Panc1 (cell line): ENCODE measurements around the gene SYNGR4. TPM values are rescaled to one million over a fixed set of nuclear protein-coding genes. Genes with fewer than 3 reads are reported as not detected.

Experiments
- ATAC-seq: fragments of 200-7000 bp; cut with Tn5 transposase; 2 replicates; pipeline ENCODE4 v1.9.1; 2020; ENCODE audit warnings: mild to moderate bottlenecking, moderate library complexity
- BruUV-seq: library from RNA; stranded (reverse); fragments of 400-500 nt; replicated peaks from 2 replicates; lab custom pipeline; 2021; lab: Mats Ljungman, UMichigan
- CTCF ChIA-PET: fragments of 300-600 bp; sonication (Branson Sonifier 250); formaldehyde crosslinking; loops from one replicate; lab custom pipeline; 2022; ENCODE audit warnings: antibody characterized with exemption; lab: Charles Lee
- POLR2A ChIA-PET: fragments of 300-600 bp; sonication (Branson Sonifier 250); formaldehyde crosslinking; loops from one replicate; lab custom pipeline; 2022; ENCODE audit warnings: antibody characterized with exemption; lab: Charles Lee
- DNase-seq: peaks from one replicate; pipeline ENCODE4 v3.0.0-alpha.2; 2010; ENCODE audit warnings: low read depth, low spot score
- H3K27ac ChIP-seq: 2 replicates; pipeline ENCODE4 v1.5.1; 2011; ENCODE audit warnings: mild to moderate bottlenecking, low read length, inconsistent platforms
- H3K27me3 ChIP-seq: fragments of 200-500 bp; sonication (Bioruptor generic); 2 replicates; pipeline ENCODE4 v1.6.0; 2014; ENCODE audit warnings: low read length, inconsistent platforms; ENCODE audit not compliant: control insufficient read depth, insufficient read depth
- H3K36me3 ChIP-seq: fragments of 200-500 bp; sonication (Bioruptor generic); 2 replicates; pipeline ENCODE4 v1.5.1; 2014; ENCODE audit warnings: inconsistent platforms, mild to moderate bottlenecking, low read length, moderate library complexity; ENCODE audit not compliant: control insufficient read depth, insufficient read depth
- H3K4me1 ChIP-seq: 2 replicates; pipeline ENCODE4 v1.5.1; 2011; ENCODE audit warnings: inconsistent platforms, mild to moderate bottlenecking, low read length, moderate library complexity; ENCODE audit not compliant: control insufficient read depth, insufficient read depth
- H3K4me3 ChIP-seq, 2 experiments: 2 replicates each; pipeline ENCODE4 v1.5.1; 2011 to 2012; ENCODE audit warnings: low read depth in 2 of 2, low read length in 2 of 2, mild to moderate bottlenecking in 2 of 2, inconsistent platforms in 1 of 2, moderate library complexity in 1 of 2
- H3K9me3 ChIP-seq: fragments of 200-500 bp; sonication (Bioruptor generic); 2 replicates; pipeline ENCODE4 v1.5.1; 2014; ENCODE audit warnings: low read depth, mild to moderate bottlenecking, inconsistent platforms, low read length, moderate library complexity; ENCODE audit not compliant: control insufficient read depth, insufficient read depth
- POLR2AphosphoS5 ChIP-seq: IDR thresholded peaks from 2 replicates; pipeline ENCODE4 v1.6.1; 2012; ENCODE audit warnings: mild to moderate bottlenecking, low read depth, low read length, moderate library complexity
- SIN3A ChIP-seq: IDR thresholded peaks from 2 replicates; pipeline ENCODE4 v1.6.1; 2012; ENCODE audit warnings: low read depth, mild to moderate bottlenecking, low read length, moderate library complexity, borderline replicate concordance; ENCODE audit not compliant: insufficient read depth
- TCF7L2 ChIP-seq: IDR thresholded peaks from 2 replicates; pipeline ENCODE4 v1.6.1; 2011; ENCODE audit warnings: mild to moderate bottlenecking, low read depth, low read length, inconsistent platforms
- in situ Hi-C: cut with HindIII; loops from 2 replicates; pipeline ENCODE4 v1.10.0; 2016; ENCODE audit warnings: low sequenced_read_pairs, low pct_unique_long_range_greater_than_20kb
- intact Hi-C: fragments of 100-400 bp; cut with micrococcal nuclease; formaldehyde crosslinking; loops from one replicate; pipeline ENCODE4 v1.10.0; 2022; ENCODE audit not compliant: unreplicated experiment
- total RNA-seq: library from RNA; stranded (reverse); gene quantifications from one replicate; pipeline ENCODE4 v1.2.1, GENCODE V29; 2021; ENCODE audit not compliant: unreplicated experiment
- TF ChIP-seq, protein P1 (sequence below), 2 experiments: IDR thresholded peaks; 2 replicates each; pipeline ENCODE4 v1.6.1; 2011 to 2012; ENCODE audit warnings: low read depth in 2 of 2, control low read depth in 1 of 2, low read length in 1 of 2, mild to moderate bottlenecking in 1 of 2, moderate library complexity in 1 of 2; ENCODE audit not compliant: insufficient read depth in 1 of 2
- TF ChIP-seq, protein P2 (sequence below): fragments of 450-650 bp; IDR thresholded peaks from 2 replicates; pipeline ENCODE4 v1.5.1; 2017; ENCODE audit warnings: mild to moderate bottlenecking

The SYNGR4 gene
- total RNA-seq, 1 experiment from 2014 or later, result 0.39 TPM

DNA sequence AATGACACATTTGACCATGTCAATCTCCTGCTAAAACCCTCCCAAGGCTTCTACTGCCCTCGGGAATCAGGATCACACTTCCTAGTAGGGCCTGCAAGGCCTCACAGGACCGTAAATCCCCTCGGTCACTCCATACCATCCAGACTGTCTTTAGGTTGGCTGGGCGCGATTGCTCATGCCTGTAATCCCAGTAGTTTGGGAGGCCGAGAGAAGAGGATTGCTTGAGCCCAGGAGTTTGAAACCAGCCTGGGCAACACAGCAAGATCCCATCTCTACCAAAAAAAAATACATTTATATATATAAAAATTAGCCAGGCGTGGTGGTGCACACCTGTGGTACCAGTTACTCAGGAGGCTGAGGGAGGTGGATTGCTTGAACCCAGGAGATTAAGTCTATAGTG lies 15.4 kb upstream of the SYNGR4 start:
- intact Hi-C loops, result no loop called here
- CTCF ChIA-PET, result no interaction called here
- in situ Hi-C loops, result no loop called here

DNA sequence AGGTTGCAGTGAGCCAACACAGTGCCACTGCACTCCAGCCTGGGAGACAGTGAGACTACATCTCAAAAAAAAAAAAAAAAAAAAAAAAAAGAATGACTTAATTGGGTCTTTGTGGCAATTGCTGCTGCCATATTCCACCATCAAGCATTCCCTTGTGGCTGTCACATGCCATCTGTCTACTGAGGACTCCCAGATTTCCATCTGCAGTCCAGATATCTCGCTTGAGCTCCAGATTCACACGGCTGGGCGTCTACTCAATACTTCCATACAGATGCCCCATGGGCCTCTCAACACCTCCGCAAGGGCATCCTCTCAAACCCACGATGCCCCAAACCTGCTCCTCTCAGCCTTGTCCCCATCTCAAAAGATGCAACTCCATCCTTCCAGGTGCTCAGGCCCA lies 13.3 kb upstream of the SYNGR4 start:
- ChIA-PET POLR2A (no interaction called here), CTCF (no interaction called here)
- no peak overlapping the region for H3K27ac ChIP-seq
- no peaks in the 10 kb centered on the region for H3K36me3 ChIP-seq
- intact Hi-C loops, result no loop called here
- no peak for DNase-seq
- H3K4me3 ChIP-seq, result no peak overlapping the region
- TF ChIP-seq POLR2AphosphoS5, result no peak
- TF ChIP-seq TCF7L2, result no peak
- TF ChIP-seq SIN3A, result no peak
- TF ChIP-seq, protein P1, sequence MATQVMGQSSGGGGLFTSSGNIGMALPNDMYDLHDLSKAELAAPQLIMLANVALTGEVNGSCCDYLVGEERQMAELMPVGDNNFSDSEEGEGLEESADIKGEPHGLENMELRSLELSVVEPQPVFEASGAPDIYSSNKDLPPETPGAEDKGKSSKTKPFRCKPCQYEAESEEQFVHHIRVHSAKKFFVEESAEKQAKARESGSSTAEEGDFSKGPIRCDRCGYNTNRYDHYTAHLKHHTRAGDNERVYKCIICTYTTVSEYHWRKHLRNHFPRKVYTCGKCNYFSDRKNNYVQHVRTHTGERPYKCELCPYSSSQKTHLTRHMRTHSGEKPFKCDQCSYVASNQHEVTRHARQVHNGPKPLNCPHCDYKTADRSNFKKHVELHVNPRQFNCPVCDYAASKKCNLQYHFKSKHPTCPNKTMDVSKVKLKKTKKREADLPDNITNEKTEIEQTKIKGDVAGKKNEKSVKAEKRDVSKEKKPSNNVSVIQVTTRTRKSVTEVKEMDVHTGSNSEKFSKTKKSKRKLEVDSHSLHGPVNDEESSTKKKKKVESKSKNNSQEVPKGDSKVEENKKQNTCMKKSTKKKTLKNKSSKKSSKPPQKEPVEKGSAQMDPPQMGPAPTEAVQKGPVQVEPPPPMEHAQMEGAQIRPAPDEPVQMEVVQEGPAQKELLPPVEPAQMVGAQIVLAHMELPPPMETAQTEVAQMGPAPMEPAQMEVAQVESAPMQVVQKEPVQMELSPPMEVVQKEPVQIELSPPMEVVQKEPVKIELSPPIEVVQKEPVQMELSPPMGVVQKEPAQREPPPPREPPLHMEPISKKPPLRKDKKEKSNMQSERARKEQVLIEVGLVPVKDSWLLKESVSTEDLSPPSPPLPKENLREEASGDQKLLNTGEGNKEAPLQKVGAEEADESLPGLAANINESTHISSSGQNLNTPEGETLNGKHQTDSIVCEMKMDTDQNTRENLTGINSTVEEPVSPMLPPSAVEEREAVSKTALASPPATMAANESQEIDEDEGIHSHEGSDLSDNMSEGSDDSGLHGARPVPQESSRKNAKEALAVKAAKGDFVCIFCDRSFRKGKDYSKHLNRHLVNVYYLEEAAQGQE (IDR thresholded peaks at IDR 0.05; ENCODE audit: insufficient read depth in 1 of 2, low read depth in 2 of 2, low read length in 1 of 2), result no peak
- TF ChIP-seq, protein P2, sequence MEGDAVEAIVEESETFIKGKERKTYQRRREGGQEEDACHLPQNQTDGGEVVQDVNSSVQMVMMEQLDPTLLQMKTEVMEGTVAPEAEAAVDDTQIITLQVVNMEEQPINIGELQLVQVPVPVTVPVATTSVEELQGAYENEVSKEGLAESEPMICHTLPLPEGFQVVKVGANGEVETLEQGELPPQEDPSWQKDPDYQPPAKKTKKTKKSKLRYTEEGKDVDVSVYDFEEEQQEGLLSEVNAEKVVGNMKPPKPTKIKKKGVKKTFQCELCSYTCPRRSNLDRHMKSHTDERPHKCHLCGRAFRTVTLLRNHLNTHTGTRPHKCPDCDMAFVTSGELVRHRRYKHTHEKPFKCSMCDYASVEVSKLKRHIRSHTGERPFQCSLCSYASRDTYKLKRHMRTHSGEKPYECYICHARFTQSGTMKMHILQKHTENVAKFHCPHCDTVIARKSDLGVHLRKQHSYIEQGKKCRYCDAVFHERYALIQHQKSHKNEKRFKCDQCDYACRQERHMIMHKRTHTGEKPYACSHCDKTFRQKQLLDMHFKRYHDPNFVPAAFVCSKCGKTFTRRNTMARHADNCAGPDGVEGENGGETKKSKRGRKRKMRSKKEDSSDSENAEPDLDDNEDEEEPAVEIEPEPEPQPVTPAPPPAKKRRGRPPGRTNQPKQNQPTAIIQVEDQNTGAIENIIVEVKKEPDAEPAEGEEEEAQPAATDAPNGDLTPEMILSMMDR, result no peak
- no peaks in the 10 kb centered on the region for H3K9me3 ChIP-seq
- in situ Hi-C loops, result no loop called here
- no peaks in the 10 kb centered on the region for H3K27me3 ChIP-seq
- ATAC-seq, result no peak
- H3K4me1 ChIP-seq, result peaks cover 3% of the 10 kb centered on the region
- no TSS peak for BruUV-seq

More for the DNA sequence above, 15.4 kb upstream of the SYNGR4 start:
- BruUV-seq, result no TSS peak
- no peaks in the 10 kb centered on the region for H3K9me3 ChIP-seq
- ATAC-seq, result no peak
- no peak overlapping the region for H3K27ac ChIP-seq
- no peak overlapping the region for H3K4me3 ChIP-seq
- DNase-seq, result no peak
- H3K4me1 ChIP-seq, result no peaks in the 10 kb centered on the region; the same call in 1 of the 2 replicates
- no peaks in the 10 kb centered on the region for H3K36me3 ChIP-seq
- TF ChIP-seq, protein P2, result no peak
- TF ChIP-seq SIN3A, result no peak
- TF ChIP-seq, protein P1 (IDR thresholded peaks at IDR 0.05; ENCODE audit: insufficient read depth in 1 of 2, low read depth in 2 of 2, low read length in 1 of 2), result no peak
- H3K27me3 ChIP-seq, result no peaks in the 10 kb centered on the region
- POLR2A ChIA-PET, result no interaction called here
